ENCODE results near the gene SMPD4. TPM values are rescaled to one million over a fixed set of nuclear protein-coding genes. Genes with fewer than 3 reads are reported as not detected.
A peak's percentile ranks its signal among the peaks of the same experiment; 100 is the strongest.
"Not testable (repeated sequence)": the region's sequence is repeated elsewhere in the genome, so short reads cannot be mapped to it uniquely, and the experiment has no call there.

SMPD4 gene
- total and polyA plus RNA-seq, 10 donors: 24.0 to 44.9 (median 37.4) TPM

- peaks cover 15 to 49% (median 31%) of the 10 kb centered on the region in 6 donors for H3K4me1 ChIP-seq
- H3K9me3 ChIP-seq; H3K27me3 ChIP-seq (replicated peaks in 1 of 7): not testable (repeated sequence)
- 0 to 1% (median 1%) methylated on average over 3 to 83 of the region's 86 CpGs for WGBS, 5 donors
- TF ChIP-seq CTCF (IDR thresholded peaks at IDR 0.05 in 8 of 11, conservative IDR thresholded peaks at IDR 0.05 in 3 of 11) (peak; percentile 55 to 96 (median 92)), POLR2A (IDR thresholded peaks at IDR 0.05) (peak in 1 of 3 donors; percentile 43), POLR2AphosphoS5 (IDR thresholded peaks at IDR 0.05) (peak; percentile 26 to 52 (median 42))
- peak within 1 kb of the TSS; percentile 90 to 97 (median 95) for H3K27ac ChIP-seq
- intact Hi-C loops (cut with DNase I; ENCODE audit: low total_unique reads): loop anchor here (10.0 kb wide), 1 partner anchor 153 kb away; no protein-coding TSS in a partner anchor
- H3K4me3 ChIP-seq: peak within 1 kb of the TSS; percentile 79 to 100 (median 98)
- peak; percentile 98 for DNase-seq
- H3K36me3 ChIP-seq: peaks cover 0 to 42% (median 0%) of the 10 kb centered on the region in 6 donors
Observed at GRCh38 chr2:130181880-130182682, 679 bp upstream of the SMPD4 start, which contains the start of gene MZT2B. Gene MZT2B (plus strand): TSS chr2:130182262. CDS start chr2:130182283, 21 bp downstream.

GRCh38 chr2:130180404-130181324 is 738 bp downstream of the SMPD4 start:
- H3K27me3 ChIP-seq (replicated peaks in 1 of 7); DNase-seq; H3K9me3 ChIP-seq: not testable (repeated sequence)
- peak overlapping the region; percentile 90 to 97 (median 95) for H3K27ac ChIP-seq
- H3K4me3 ChIP-seq: peak overlapping the region; percentile 79 to 100 (median 98)
- WGBS, 5 donors: 27 to 30% (median 29%) methylated on average over 37 to 38 of the region's 38 CpGs
- H3K4me1 ChIP-seq: peaks cover 15 to 57% (median 31%) of the 10 kb centered on the region in 6 donors
- peaks cover 0 to 48% (median 4%) of the 10 kb centered on the region in 6 donors for H3K36me3 ChIP-seq
- intact Hi-C loops (cut with DNase I; ENCODE audit: low total_unique reads): loop anchor here (10.0 kb wide), 1 partner anchor 154 kb away; no protein-coding TSS in a partner anchor

- WGBS, 5 donors: 70 to 90% (median 84%) methylated on average over 5 of the region's 5 CpGs
- H3K4me1 ChIP-seq: peaks cover 0 to 20% (median 3%) of the 10 kb centered on the region in 6 donors
- intact Hi-C loops (cut with DNase I; ENCODE audit: low total_unique reads); DNase-seq; H3K27me3 ChIP-seq (replicated peaks in 1 of 7); H3K9me3 ChIP-seq; H3K27ac ChIP-seq; H3K4me3 ChIP-seq: not testable (repeated sequence)
- H3K36me3 ChIP-seq: peaks cover 0 to 94% (median 59%) of the 10 kb centered on the region in 6 donors
Observed at GRCh38 chr2:130174866-130175265, 6.5 kb downstream of the SMPD4 start.

GRCh38 chr2:130169896-130170295 is 11.5 kb downstream of the SMPD4 start:
- intact Hi-C loops (cut with DNase I; ENCODE audit: low total_unique reads): no loop called here
- H3K4me3 ChIP-seq: no peak overlapping the region
- no peaks in the 10 kb centered on the region for H3K27me3 ChIP-seq (replicated peaks in 1 of 7)
- H3K27ac ChIP-seq: no peak overlapping the region
- peaks cover 0 to 100% (median 88%) of the 10 kb centered on the region in 6 donors for H3K36me3 ChIP-seq
- no peaks in the 10 kb centered on the region for H3K4me1 ChIP-seq
- 90 to 95% (median 93%) methylated on average over 7 of the region's 7 CpGs for WGBS, 5 donors
- DNase-seq: no peak
- no peaks in the 10 kb centered on the region for H3K9me3 ChIP-seq
- TF ChIP-seq POLR2AphosphoS5 (IDR thresholded peaks at IDR 0.05): no peak
- no peak for TF ChIP-seq POLR2A (IDR thresholded peaks at IDR 0.05)
- no peak for TF ChIP-seq CTCF (IDR thresholded peaks at IDR 0.05 in 8 of 11, conservative IDR thresholded peaks at IDR 0.05 in 3 of 11)

- intact Hi-C loops (cut with DNase I; ENCODE audit: low total_unique reads); H3K4me3 ChIP-seq; H3K9me3 ChIP-seq; DNase-seq; H3K4me1 ChIP-seq; H3K27ac ChIP-seq; H3K27me3 ChIP-seq (replicated peaks in 1 of 7): not testable (repeated sequence)
- WGBS, 5 donors: 79 to 92% (median 88%) methylated on average over 3 of the region's 3 CpGs
- peaks cover 2 to 100% (median 89%) of the 10 kb centered on the region in 6 donors for H3K36me3 ChIP-seq
Observed at GRCh38 chr2:130169163-130169562, 12.2 kb downstream of the SMPD4 start.

- peaks cover 3 to 99% (median 82%) of the 10 kb centered on the region in 6 donors for H3K36me3 ChIP-seq
- intact Hi-C loops (cut with DNase I; ENCODE audit: low total_unique reads); DNase-seq; H3K27ac ChIP-seq; H3K9me3 ChIP-seq; H3K27me3 ChIP-seq (replicated peaks in 1 of 7); H3K4me3 ChIP-seq; H3K4me1 ChIP-seq: not testable (repeated sequence)
- 79 to 100% (median 84%) methylated on average over 3 of the region's 3 CpGs for WGBS, 5 donors
Observed at GRCh38 chr2:130166611-130167010, 14.8 kb downstream of the SMPD4 start.

Data from spleen (tissue), 11 donors.